Type B pancreatic cell (in vitro differentiated cells): Measurements from ENCODE around the gene RPL13A. TPM values are rescaled to one million over a fixed set of nuclear protein-coding genes. Genes with fewer than 3 reads are reported as not detected.

Experiments
- DNase-seq: peaks from one replicate; pipeline ENCODE4 v3.0.0; 2021; ENCODE audit warnings: mixed read lengths; ENCODE audit not compliant: unreplicated experiment; ENCODE audit errors: extremely low spot score
- H3K27ac Mint-ChIP-seq: 2 replicates; pipeline ENCODE4 v1.8.0; 2021; ENCODE audit warnings: mild to moderate bottlenecking, mixed read lengths
- H3K27me3 Mint-ChIP-seq: 2 replicates; pipeline ENCODE4 v1.8.0; 2021; ENCODE audit warnings: mixed read lengths
- H3K36me3 Mint-ChIP-seq: 2 replicates; pipeline ENCODE4 v1.8.0; 2021; ENCODE audit warnings: mixed read lengths
- H3K4me1 Mint-ChIP-seq: one replicate; pipeline ENCODE4 v1.8.0; 2021; ENCODE audit warnings: mixed read lengths; ENCODE audit not compliant: unreplicated experiment
- H3K4me3 Mint-ChIP-seq: 2 replicates; pipeline ENCODE4 v1.8.0; 2021; ENCODE audit warnings: mild to moderate bottlenecking, mixed read lengths
- H3K9me3 Mint-ChIP-seq: 2 replicates; pipeline ENCODE4 v1.8.0; 2021; ENCODE audit warnings: mixed read lengths
- microRNA-seq: library from miRNA; unstranded; fragments of <30 nt; microRNA quantifications from one replicate; pipeline ENCODE4, GENCODE V29; 2020
- total RNA-seq: library from RNA; stranded (reverse); gene quantifications from 2 replicates; pipeline ENCODE4 v1.2.1, GENCODE V29; 2021; ENCODE audit warnings: low replicate concordance
- TF ChIP-seq, protein P1 (sequence below): fragments of 200-600 bp; sonication (generic); conservative IDR thresholded peaks from 2 replicates; pipeline ENCODE4 v1.5.0; 2021; ENCODE audit warnings: antibody characterized with exemption, mild to moderate bottlenecking

RPL13A gene
- total RNA-seq, 1 donor from 2014 or later, result 3,274 TPM

DNA sequence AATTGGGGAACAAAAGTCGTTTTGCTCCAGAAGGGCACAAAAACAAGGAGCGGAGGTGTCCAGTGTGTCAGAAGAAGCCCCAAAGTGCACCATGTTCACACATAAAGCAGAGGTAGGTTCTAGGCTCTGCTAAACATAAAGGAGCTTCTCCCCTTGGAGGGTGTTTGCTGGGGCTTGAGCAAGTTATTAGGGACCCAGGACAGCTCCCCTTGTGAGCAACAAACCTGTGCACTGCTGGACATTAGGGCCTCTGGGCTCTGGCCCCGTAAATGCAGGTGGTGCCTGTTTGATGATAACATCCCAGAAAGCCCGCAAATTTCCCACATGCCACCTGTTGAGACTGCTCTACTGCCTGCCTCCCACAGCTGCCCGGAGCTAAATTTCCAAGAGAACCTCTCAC, 51.2 kb downstream of the RPL13A start:
- TF ChIP-seq, protein P1, sequence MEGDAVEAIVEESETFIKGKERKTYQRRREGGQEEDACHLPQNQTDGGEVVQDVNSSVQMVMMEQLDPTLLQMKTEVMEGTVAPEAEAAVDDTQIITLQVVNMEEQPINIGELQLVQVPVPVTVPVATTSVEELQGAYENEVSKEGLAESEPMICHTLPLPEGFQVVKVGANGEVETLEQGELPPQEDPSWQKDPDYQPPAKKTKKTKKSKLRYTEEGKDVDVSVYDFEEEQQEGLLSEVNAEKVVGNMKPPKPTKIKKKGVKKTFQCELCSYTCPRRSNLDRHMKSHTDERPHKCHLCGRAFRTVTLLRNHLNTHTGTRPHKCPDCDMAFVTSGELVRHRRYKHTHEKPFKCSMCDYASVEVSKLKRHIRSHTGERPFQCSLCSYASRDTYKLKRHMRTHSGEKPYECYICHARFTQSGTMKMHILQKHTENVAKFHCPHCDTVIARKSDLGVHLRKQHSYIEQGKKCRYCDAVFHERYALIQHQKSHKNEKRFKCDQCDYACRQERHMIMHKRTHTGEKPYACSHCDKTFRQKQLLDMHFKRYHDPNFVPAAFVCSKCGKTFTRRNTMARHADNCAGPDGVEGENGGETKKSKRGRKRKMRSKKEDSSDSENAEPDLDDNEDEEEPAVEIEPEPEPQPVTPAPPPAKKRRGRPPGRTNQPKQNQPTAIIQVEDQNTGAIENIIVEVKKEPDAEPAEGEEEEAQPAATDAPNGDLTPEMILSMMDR, result no peak
- H3K36me3 Mint-ChIP-seq, result no peaks in the 10 kb centered on the region
- H3K4me3 Mint-ChIP-seq, result no peak overlapping the region
- H3K27ac Mint-ChIP-seq, result no peak overlapping the region
- peaks cover 10% of the 10 kb centered on the region for H3K4me1 Mint-ChIP-seq
- H3K27me3 Mint-ChIP-seq, result peaks cover 5% of the 10 kb centered on the region
- H3K9me3 Mint-ChIP-seq, result no peaks in the 10 kb centered on the region
- DNase-seq, result no peak

- Mint-ChIP-seq H3K4me3 (no peak overlapping the region), H3K36me3 (no peaks in the 10 kb centered on the region), H3K27ac (no peak overlapping the region), H3K27me3 (peaks cover 5% of the 10 kb centered on the region), H3K4me1 (peaks cover 10% of the 10 kb centered on the region), H3K9me3 (no peaks in the 10 kb centered on the region)
- TF ChIP-seq, protein P1, result no peak
- DNase-seq, result no peak
Observed at GRCh38 chr19:49539192-49539952, 52.0 kb downstream of the RPL13A start.

Small RNA genes lying within 50 kb of the gene (microRNA-seq; reads per million reads assigned to microRNA genes)
- gene MIR150, result not detected

Other genes starting within 250 kb of the RPL13A start
- gene SLC6A16, start 162.4 kb upstream of the RPL13A start, total RNA-seq, result 0.31 and 3.5 TPM in 2 replicates
- not detected in 2 replicates for gene CD37, start 152.2 kb upstream of the RPL13A start, total RNA-seq
- gene TEAD2, start 125.2 kb upstream of the RPL13A start, total RNA-seq, result 28.9 and 116 TPM in 2 replicates
- 0.90 and 9.4 TPM in 2 replicates for gene DKKL1, start 123.7 kb upstream of the RPL13A start, total RNA-seq
- not detected in 2 replicates for gene KASH5, start 99.4 kb upstream of the RPL13A start, total RNA-seq
- gene PTH2, start 64.2 kb upstream of the RPL13A start, total RNA-seq, result not detected in 2 replicates
- gene GFY, start 62.2 kb upstream of the RPL13A start, total RNA-seq, result not detected in 2 replicates
- gene SLC17A7, start 46.1 kb upstream of the RPL13A start, total RNA-seq, result 0.19 TPM in 1 of 2 replicates, not detected in the other
- gene PIH1D1, start 35.8 kb upstream of the RPL13A start, total RNA-seq, result 83.1 and 93.3 TPM in 2 replicates
- gene ALDH16A1, start 34.4 kb upstream of the RPL13A start, total RNA-seq, result 22.7 and 33.7 TPM in 2 replicates
- 1.9 and 2.0 TPM in 2 replicates for gene FLT3LG, start 13.4 kb upstream of the RPL13A start, total RNA-seq
- 2,401 and 2,461 TPM in 2 replicates for gene RPS11, start 8.8 kb downstream of the RPL13A start, total RNA-seq
- gene FCGRT, start 25.1 kb downstream of the RPL13A start, total RNA-seq, result 102 and 106 TPM in 2 replicates
- 4.5 and 12.1 TPM in 2 replicates for gene RCN3, start 40.4 kb downstream of the RPL13A start, total RNA-seq
- gene NOSIP, start 92.9 kb downstream of the RPL13A start, total RNA-seq, result 56.3 and 62.0 TPM in 2 replicates
- 5.1 and 5.2 TPM in 2 replicates for gene PRRG2, start 93.7 kb downstream of the RPL13A start, total RNA-seq
- gene PRR12, start 103.6 kb downstream of the RPL13A start, total RNA-seq, result 32.0 and 40.0 TPM in 2 replicates
- gene RRAS, start 152.5 kb downstream of the RPL13A start, total RNA-seq, result 10.6 and 16.0 TPM in 2 replicates
- gene SCAF1, start 154.6 kb downstream of the RPL13A start, total RNA-seq, result 75.0 and 78.1 TPM in 2 replicates
- gene IRF3, start 178.2 kb downstream of the RPL13A start, total RNA-seq, result 81.4 and 86.6 TPM in 2 replicates
- gene BCL2L12, start 178.3 kb downstream of the RPL13A start, total RNA-seq, result 40.8 and 49.2 TPM in 2 replicates
- 131 and 195 TPM in 2 replicates for gene PRMT1, start 189.7 kb downstream of the RPL13A start, total RNA-seq
- 1.7 and 3.2 TPM in 2 replicates for gene ADM5, start 202.0 kb downstream of the RPL13A start, total RNA-seq
- 7.8 and 65.0 TPM in 2 replicates for gene CPT1C, start 203.5 kb downstream of the RPL13A start, total RNA-seq